Stimulated activated CD8-positive, alpha-beta memory T cell treated with anti-CD3 and anti-CD28 coated beads, Interleukin-2, amount 100 ng/mL, for 1 hour (primary cell): ENCODE data around the gene SOX15.
"Not testable (repeated sequence)": the region's sequence is repeated elsewhere in the genome, so short reads cannot be mapped to it uniquely, and the experiment has no call there.

Experiments used
- DNase-seq, 2 donors: peaks; one replicate each; pipeline ENCODE4 v3.0.0-alpha.2; 2020; ENCODE audit warnings: low read depth in 2 of 2

The SOX15 gene

GRCh38 chr17:7610641-7611040 lies 20.7 kb upstream of the SOX15 start:
- no peak for DNase-seq

GRCh38 chr17:7606280-7606679 lies 16.4 kb upstream of the SOX15 start:
- DNase-seq, result no peak

DNA sequence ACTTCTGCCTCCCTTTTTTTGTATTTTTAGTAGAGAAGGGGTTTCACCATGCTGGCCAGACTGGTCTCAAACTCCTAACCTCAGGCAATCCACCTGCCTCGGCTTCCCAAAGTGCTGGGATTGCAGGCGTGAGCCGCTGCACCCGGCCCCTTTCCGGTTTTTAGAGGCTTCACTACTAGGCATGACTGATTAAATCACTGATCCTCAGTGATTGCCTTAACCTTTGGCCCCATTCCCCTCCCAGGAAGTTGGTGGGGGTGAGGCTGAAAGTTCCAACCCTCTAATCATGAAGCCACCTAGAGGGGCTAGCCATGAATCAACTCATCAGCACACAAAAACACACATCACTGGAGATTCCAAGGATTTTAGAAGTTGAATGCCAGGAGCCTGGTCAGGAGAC lies 7.7 kb upstream of the SOX15 start:
- DNase-seq, result not testable (repeated sequence)

- no peak for DNase-seq
These were observed 3.4 kb upstream of the SOX15 start for GRCh38 chr17:7593296-7593695.

GRCh38 chr17:7592422-7593021 lies 2.6 kb upstream of the SOX15 start:
- no peak for DNase-seq

- no peak for DNase-seq
These were observed 1.7 kb upstream of the SOX15 start for GRCh38 chr17:7591596-7591995.

GRCh38 chr17:7590743-7591142 lies 849 bp upstream of the SOX15 start:
- no peak for DNase-seq

DNA sequence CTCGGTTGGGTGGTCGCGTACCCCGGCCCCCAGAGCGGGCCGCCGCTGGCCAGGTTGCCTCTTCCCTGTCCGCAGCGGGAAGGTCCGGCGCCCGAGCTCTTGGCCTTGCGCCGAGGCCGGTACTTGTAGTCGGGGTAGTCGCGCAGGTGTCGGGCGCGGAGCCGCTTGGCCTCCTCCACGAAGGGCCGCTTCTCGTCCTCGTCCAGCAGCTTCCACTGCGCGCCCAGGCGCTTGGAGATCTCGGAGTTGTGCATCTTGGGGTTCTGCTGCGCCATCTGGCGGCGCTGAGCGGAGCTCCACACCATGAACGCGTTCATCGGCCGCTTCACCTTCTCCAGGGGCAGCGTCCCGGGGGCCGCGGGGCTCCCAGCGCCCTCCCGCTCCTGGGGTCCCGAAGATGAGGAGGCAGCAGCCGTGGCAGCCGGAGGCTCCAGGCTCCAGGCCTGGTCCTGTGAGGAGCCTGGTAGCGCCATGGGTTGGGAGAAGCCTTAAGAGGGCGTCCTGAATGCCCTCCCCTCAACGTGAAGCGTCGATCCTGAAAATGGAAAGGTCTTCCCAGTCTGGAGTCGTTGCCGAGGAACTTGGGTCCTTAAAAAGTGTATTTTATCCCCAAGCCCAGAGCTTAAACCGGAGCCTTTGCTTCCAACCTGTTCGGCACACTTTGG lies 558 bp downstream of the SOX15 start:
- DNase-seq, result peak; percentile 34 to 44

DNA sequence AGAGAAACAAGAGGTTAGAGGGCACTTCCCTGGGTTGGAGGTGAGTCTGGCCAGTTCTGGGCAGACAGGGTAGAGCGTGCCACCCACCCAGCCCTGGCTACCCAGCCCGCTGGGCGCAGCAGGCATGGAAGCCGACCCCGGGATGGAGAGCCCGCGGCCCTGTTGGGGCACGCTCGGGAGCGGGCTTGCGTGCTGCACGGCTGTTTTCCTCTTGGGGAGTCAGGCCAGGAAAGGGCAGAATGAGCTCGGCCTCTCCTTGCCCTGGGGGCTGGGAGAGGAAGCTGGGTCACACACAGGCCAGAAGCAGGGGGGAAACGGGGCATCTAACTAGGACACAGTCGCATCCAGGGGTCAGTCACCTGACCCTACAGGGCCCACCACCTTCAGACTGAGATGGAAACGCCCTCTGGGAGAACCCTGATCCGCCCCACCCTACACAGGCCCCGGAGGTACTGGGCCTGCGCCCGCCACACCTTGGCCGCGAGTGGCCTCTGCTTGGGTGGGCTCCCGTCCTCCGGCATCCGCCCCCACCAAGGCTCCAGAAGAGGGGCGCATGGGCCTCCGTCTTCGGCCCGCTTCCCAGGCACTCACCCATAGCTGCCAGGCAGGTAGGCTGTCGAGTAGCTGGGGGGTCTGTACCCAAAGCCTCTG lies 1.2 kb downstream of the SOX15 start:
- DNase-seq, result no peak

- DNase-seq, result no peak
These were observed 2.3 kb downstream of the SOX15 start for GRCh38 chr17:7587420-7588151.

DNA sequence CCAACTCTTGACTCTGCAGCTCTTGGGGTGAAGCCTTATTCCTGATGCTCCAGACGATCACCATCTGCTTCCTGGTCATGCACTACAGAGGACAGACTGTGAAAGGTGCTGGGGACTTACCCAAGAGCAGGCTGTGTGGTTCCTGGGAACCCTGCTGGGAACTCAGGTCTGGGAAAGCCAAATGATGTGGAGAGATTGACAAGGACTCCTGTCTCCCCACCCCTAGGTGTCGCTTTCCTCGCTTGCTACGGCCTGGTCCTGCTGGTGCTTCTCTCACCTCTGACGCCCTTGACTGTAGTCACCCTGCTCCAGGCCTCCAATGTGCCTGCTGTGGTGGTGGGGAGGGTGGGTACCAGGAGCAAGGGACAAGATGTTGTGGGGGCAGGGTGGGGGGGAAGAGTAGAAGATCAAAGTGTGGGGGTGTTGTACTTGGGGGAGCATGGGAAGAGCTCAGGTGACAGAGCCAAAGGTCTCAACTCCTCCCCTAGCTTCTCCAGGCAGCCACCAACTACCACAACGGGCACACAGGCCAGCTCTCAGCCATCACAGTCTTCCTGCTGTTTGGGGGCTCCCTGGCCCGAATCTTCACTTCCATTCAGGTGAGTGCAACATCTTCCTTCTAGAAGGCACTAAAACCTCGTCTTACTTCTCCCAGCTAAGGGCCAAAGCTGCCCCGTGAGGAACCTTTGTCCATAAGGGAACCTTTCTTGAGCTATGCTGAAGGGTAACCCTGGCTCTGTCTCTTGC lies 3.0 kb downstream of the SOX15 start:
- no peak for DNase-seq

GRCh38 chr17:7583253-7584109 lies 6.4 kb downstream of the SOX15 start, which contains the start of gene MPDU1:
MPDU1 (plus strand) TSS chr17:7583852; CDS start chr17:7583863, 11 bp downstream.
- peak; percentile 82 to 87 for DNase-seq

GRCh38 chr17:7582396-7583252 lies 7.3 kb downstream of the SOX15 start:
- DNase-seq, result no peak

- DNase-seq, result no peak
These were observed 9.0 kb downstream of the SOX15 start for GRCh38 chr17:7580604-7581575.

- no peak for DNase-seq
These were observed 9.9 kb downstream of the SOX15 start for GRCh38 chr17:7579834-7580603.

DNA sequence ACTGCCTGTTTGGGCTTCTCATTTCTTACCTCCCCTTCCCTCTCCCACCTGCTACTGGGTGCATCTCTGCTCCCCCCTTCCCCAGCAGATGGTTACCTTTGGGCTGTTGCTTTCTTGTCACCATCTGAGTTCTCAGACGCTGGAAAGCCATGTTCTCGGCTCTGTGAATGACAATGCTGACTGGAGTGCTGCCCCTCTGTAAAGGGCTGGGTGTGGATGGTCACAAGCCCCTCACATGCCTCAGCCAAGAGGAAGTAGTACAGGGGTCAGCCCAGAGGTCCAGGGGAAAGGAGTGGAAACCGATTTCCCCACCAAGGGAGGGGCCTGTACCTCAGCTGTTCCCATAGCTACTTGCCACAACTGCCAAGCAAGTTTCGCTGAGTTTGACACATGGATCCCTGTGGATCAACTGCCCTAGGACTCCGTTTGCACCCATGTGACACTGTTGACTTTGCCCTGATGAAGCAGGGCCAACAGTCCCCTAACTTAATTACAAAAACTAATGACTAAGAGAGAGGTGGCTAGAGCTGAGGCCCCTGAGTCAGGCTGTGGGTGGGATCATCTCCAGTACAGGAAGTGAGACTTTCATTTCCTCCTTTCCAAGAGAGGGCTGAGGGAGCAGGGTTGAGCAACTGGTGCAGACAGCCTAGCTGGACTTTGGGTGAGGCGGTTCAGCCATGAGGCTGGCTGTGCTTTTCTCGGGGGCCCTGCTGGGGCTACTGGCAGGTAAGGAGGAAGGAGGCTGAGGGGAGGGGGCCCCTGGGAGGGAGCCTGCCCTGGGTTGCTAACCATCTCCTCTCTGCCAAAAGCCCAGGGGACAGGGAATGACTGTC lies 10.7 kb downstream of the SOX15 start, which contains the start of gene CD68:
CD68 (plus strand) TSS at position 638 of the 833 bp plus-strand sequence; CDS start at position 678, 40 bp downstream.
- peak in 1 of 2 donors; percentile 43 for DNase-seq
